Aorta (tissue), 5 donors: ENCODE data around the gene NXPE3. TPM values are rescaled to one million over a fixed set of nuclear protein-coding genes. Genes with fewer than 3 reads are reported as not detected.

Experiments used
- ATAC-seq: fragments of 200-7000 bp; cut with Tn5 transposase; one replicate; pipeline ENCODE4 v1.9.1; 2022; ENCODE audit warnings: moderate library complexity; ENCODE audit not compliant: low FRiP score
- DNase-seq, 2 donors: peaks; one replicate each; pipeline ENCODE4 v3.0.0-alpha.2; 2020
- H3K27ac ChIP-seq, 2 donors: one replicate each; pipeline ENCODE4 v1.5.1; 2013; ENCODE audit warnings: low read length in 2 of 2, mild to moderate bottlenecking in 2 of 2, moderate library complexity in 2 of 2, control low read depth in 1 of 2, inconsistent platforms in 1 of 2, low read depth in 1 of 2
- H3K27me3 ChIP-seq, 2 donors: one replicate each; pipeline ENCODE4 v1.6.1; 2013; ENCODE audit warnings: control low read depth in 1 of 2, low read length in 1 of 2, mild to moderate bottlenecking in 1 of 2, moderate library complexity in 1 of 2; ENCODE audit not compliant: insufficient read depth in 2 of 2, control insufficient read depth in 1 of 2
- H3K36me3 ChIP-seq, 2 donors: one replicate each; pipeline ENCODE4 v1.6.1; 2013; ENCODE audit warnings: control low read depth in 1 of 2, low read length in 1 of 2, mild to moderate bottlenecking in 1 of 2; ENCODE audit not compliant: insufficient read depth in 2 of 2, control insufficient read depth in 1 of 2
- H3K4me1 ChIP-seq, 2 donors: one replicate each; pipeline ENCODE4 v1.6.1; 2013; ENCODE audit warnings: low read length in 2 of 2, control low read depth in 1 of 2, mild to moderate bottlenecking in 1 of 2, moderate library complexity in 1 of 2; ENCODE audit not compliant: insufficient read depth in 2 of 2, control insufficient read depth in 1 of 2
- H3K4me3 ChIP-seq, 2 donors: one replicate each; pipeline ENCODE4 v1.5.1; 2013; ENCODE audit warnings: low read length in 2 of 2, control low read depth in 1 of 2, mild to moderate bottlenecking in 1 of 2
- H3K9me3 ChIP-seq: one replicate; pipeline ENCODE4 v1.6.1; 2013; ENCODE audit warnings: mild to moderate bottlenecking, low read length; ENCODE audit not compliant: control insufficient read depth
- WGBS, 2 donors: extraction: QIAGEN DNeasy Blood & Tissue Kit; methylation state at CpG; one replicate each; pipeline ENCODE4 v1.1.7; 2013; 5-methylcytosine and 5-hydroxymethylcytosine counted together
- intact Hi-C, 2 donors: fragments of 100-400 bp; cut with DNase I; formaldehyde crosslinking; loops; one replicate each; pipeline versions ENCODE4 v1.14.2 to v1.15.0; 2022
- polyA plus RNA-seq, 2 donors: library from polyadenylated mRNA; stranded (reverse); fragments of 200-250 nt; gene quantifications; one replicate each; pipeline ENCODE4 v1.2.3, GENCODE V29; 2013
- total RNA-seq, 2 donors: library from RNA; stranded (reverse); fragmentation: NEBNext Ultra II Directional; extraction: Animal tissue kit (Norgen Biotek cat#: 25700); gene quantifications; one replicate each; pipeline ENCODE4 v1.2.1, GENCODE V29; 2021
- donor health status: healthy with polysubstance abuse.
- donor health status: Bipolar disorder and iron deficiency.
- donor health status: DM: no; HTN: no; CAD: no.
- donor health status: DM: no; HTN: no; CAD: no.
- donor health status: DM: yes; HTN: yes; CAD: no.

NXPE3 gene
- total and polyA plus RNA-seq, 4 donors = 6.4 to 27.2 (median 18.1) TPM

GRCh38 chr3:101867511-101867910 is 88.5 kb downstream of the NXPE3 start:
- no peak overlapping the region for H3K27ac ChIP-seq
- H3K27me3 ChIP-seq = no peaks in the 10 kb centered on the region
- ATAC-seq = no peak
- H3K4me1 ChIP-seq = no peaks in the 10 kb centered on the region
- H3K9me3 ChIP-seq = no peaks in the 10 kb centered on the region
- no peak overlapping the region for H3K4me3 ChIP-seq
- no peak for DNase-seq
- no peaks in the 10 kb centered on the region for H3K36me3 ChIP-seq
- intact Hi-C loops = no loop called here

- H3K9me3 ChIP-seq = no peaks in the 10 kb centered on the region
- no peak overlapping the region for H3K27ac ChIP-seq
- no peak for ATAC-seq
- H3K36me3 ChIP-seq = no peaks in the 10 kb centered on the region
- no peak for DNase-seq
- H3K27me3 ChIP-seq = no peaks in the 10 kb centered on the region
- intact Hi-C loops = no loop called here
- H3K4me1 ChIP-seq = no peaks in the 10 kb centered on the region
- 92 to 95% methylated on average over 2 of the region's 2 CpGs for WGBS, 2 donors
- no peak overlapping the region for H3K4me3 ChIP-seq
These were observed 89.0 kb downstream of the NXPE3 start for GRCh38 chr3:101867996-101868395.

DNA sequence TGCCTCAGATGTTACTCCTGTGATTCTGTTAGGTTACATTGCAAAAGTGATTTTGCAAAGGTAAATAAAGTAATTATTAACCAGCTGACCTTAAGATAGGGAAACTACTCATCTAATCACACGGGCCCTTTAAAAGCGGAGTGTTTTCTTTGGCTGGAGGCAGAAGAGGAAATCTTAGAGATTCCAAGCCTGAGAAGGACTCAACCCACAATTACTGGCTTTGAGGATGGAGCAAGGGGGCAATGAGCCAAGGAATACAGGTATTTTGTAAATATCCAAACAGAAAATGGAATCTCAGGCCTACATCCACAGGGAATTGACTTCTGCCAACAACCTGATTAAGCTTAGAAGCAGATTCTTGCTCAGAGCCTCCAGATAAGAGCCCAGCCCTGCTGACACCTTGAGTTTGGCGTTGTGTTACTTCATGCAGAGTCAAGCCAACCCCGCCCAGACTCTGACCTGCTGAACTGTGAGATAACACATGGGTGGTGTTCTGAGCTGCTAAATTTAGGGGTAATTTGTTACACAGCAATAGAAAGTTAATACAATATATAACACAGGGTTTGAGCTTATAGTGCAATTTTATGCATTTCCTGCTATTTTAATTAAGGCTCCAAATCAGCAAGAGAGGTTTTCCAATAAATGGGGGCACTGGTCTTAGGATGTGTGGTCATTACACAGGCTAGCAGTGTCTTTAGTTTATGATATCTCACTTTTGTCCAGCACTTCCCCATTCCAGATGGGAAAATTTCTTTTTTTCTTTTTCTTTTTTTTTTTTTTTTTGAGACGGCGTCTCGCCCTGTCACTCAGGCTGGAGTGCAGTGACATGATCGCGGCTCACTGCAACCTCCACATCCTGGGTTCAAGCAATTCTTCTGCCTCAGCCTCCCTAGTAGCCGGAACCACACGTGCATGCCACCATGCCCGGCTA is 89.8 kb downstream of the NXPE3 start:
- Histone ChIP-seq H3K27ac (no peak overlapping the region), H3K27me3 (no peaks in the 10 kb centered on the region), H3K9me3 (no peaks in the 10 kb centered on the region), H3K36me3 (no peaks in the 10 kb centered on the region), H3K4me1 (no peaks in the 10 kb centered on the region), H3K4me3 (no peak overlapping the region)
- 75 to 76% methylated on average over 12 of the region's 12 CpGs for WGBS, 2 donors
- intact Hi-C loops = no loop called here
- ATAC-seq (peak; percentile 64), DNase-seq (peak in 1 of 2 donors; percentile 61)

DNA sequence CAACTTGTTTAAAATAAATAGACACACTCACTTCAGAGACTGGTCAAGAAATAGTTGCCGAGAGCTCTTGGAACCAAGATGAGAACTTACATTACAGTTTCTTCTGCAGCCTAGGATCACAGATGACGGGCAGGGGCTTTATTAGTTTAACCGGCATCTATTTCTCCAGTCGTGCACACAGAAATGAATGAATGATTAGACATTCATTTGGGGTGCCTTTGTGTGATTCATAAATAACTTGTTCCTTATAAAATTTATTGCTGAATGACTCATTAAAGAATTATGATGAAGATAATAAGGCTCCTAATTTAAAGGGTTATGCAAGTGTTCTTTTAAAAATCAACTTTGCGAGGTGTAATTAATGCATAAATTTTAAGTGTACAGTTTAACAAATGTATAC is 91.1 kb downstream of the NXPE3 start:
- H3K4me3 ChIP-seq = no peak overlapping the region
- no peaks in the 10 kb centered on the region for H3K36me3 ChIP-seq
- intact Hi-C loops = no loop called here
- DNase-seq = no peak
- no peaks in the 10 kb centered on the region for H3K9me3 ChIP-seq
- no peaks in the 10 kb centered on the region for H3K4me1 ChIP-seq
- H3K27me3 ChIP-seq = no peaks in the 10 kb centered on the region
- no peak overlapping the region for H3K27ac ChIP-seq
- WGBS, 2 donors = 79 to 84% methylated on average over 5 of the region's 5 CpGs
- ATAC-seq = no peak

DNA sequence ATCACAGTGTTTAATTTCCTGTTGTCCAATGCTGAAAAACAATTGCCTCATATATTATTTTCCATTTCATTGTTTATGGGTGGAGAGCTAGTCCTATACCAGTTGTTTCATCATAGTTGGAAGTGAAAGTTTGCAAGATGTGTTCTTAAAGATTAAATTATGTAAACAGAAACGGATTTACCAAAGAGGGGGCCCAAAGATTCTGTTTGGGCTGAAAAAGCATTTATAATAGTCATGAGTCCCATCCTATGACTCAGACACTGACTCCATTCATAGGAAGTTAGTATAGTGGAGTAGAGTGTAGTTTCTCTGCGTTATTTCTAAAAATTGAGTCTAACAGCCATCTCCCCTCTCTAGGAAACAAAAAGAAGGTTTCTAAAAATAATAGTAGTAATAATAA is 94.6 kb downstream of the NXPE3 start:
- Histone ChIP-seq H3K4me1 (no peaks in the 10 kb centered on the region), H3K36me3 (no peaks in the 10 kb centered on the region), H3K27me3 (no peaks in the 10 kb centered on the region), H3K9me3 (no peaks in the 10 kb centered on the region), H3K27ac (no peak overlapping the region), H3K4me3 (no peak overlapping the region)
- 80 to 82% methylated on average over 2 of the region's 2 CpGs for WGBS, 2 donors
- no peak for ATAC-seq
- intact Hi-C loops = no loop called here
- no peak for DNase-seq

- no peak for ATAC-seq
- no peaks in the 10 kb centered on the region for H3K9me3 ChIP-seq
- WGBS, 2 donors = 79 to 84% methylated on average over 8 of the region's 8 CpGs
- H3K4me3 ChIP-seq = no peak overlapping the region
- H3K4me1 ChIP-seq = no peaks in the 10 kb centered on the region
- intact Hi-C loops = no loop called here
- H3K27ac ChIP-seq = no peak overlapping the region
- H3K27me3 ChIP-seq = no peaks in the 10 kb centered on the region
- DNase-seq = peak in 1 of 2 donors; percentile 53
- H3K36me3 ChIP-seq = no peaks in the 10 kb centered on the region
These were observed 97.1 kb downstream of the NXPE3 start for GRCh38 chr3:101876142-101876541.

Other genes with a start within 250 kb of the NXPE3 start
- gene TRMT10C, start 217.3 kb upstream of the NXPE3 start, total RNA-seq = 10 to 100 TPM; 14.8 to 15.0 TPM
- 10 to 100 TPM in 1 of 2 donors, 1 to 10 TPM in 1; 9.1 to 11.5 TPM for gene TRMT10C, start 217.3 kb upstream of the NXPE3 start, polyA plus RNA-seq
- gene PCNP, start 205.0 kb upstream of the NXPE3 start, total RNA-seq = 100 to 1,000 TPM; 161 to 176 TPM
- gene PCNP, start 205.0 kb upstream of the NXPE3 start, polyA plus RNA-seq = 100 to 1,000 TPM; 135 to 233 TPM
- 10 to 100 TPM; 15.3 to 18.5 TPM for gene ZBTB11, start 102.1 kb upstream of the NXPE3 start, total RNA-seq
- gene ZBTB11, start 102.1 kb upstream of the NXPE3 start, polyA plus RNA-seq = 1 to 10 TPM; 3.3 to 5.7 TPM
- 100 to 1,000 TPM; 752 to 765 TPM for gene RPL24, start 92.5 kb upstream of the NXPE3 start, total RNA-seq
- gene RPL24, start 92.5 kb upstream of the NXPE3 start, polyA plus RNA-seq = 1,000 to 10,000 TPM; 1,955 to 4,322 TPM
- 10 to 100 TPM in 1 of 2 donors, 1 to 10 TPM in 1; 9.0 to 11.9 TPM for gene CEP97, start 54.6 kb upstream of the NXPE3 start, total RNA-seq
- gene CEP97, start 54.6 kb upstream of the NXPE3 start, polyA plus RNA-seq = 1 to 10 TPM; 1.6 to 2.4 TPM
- 100 to 1,000 TPM; 109 to 198 TPM for gene NFKBIZ, start 70.3 kb downstream of the NXPE3 start, total RNA-seq
- gene NFKBIZ, start 70.3 kb downstream of the NXPE3 start, polyA plus RNA-seq = 10 to 100 TPM in 1 of 2 donors, 1 to 10 TPM in 1; 6.5 to 65.2 TPM